GM12801 (cell line): Measurements from ENCODE around the gene VPS51.

Source experiments
- CTCF ChIP-seq: IDR thresholded peaks from one replicate; pipeline ENCODE4 v1.5.1; 2011; ENCODE audit warnings: control low read depth; ENCODE audit not compliant: insufficient read length; ENCODE audit errors: extremely low read depth

Gene VPS51

DNA sequence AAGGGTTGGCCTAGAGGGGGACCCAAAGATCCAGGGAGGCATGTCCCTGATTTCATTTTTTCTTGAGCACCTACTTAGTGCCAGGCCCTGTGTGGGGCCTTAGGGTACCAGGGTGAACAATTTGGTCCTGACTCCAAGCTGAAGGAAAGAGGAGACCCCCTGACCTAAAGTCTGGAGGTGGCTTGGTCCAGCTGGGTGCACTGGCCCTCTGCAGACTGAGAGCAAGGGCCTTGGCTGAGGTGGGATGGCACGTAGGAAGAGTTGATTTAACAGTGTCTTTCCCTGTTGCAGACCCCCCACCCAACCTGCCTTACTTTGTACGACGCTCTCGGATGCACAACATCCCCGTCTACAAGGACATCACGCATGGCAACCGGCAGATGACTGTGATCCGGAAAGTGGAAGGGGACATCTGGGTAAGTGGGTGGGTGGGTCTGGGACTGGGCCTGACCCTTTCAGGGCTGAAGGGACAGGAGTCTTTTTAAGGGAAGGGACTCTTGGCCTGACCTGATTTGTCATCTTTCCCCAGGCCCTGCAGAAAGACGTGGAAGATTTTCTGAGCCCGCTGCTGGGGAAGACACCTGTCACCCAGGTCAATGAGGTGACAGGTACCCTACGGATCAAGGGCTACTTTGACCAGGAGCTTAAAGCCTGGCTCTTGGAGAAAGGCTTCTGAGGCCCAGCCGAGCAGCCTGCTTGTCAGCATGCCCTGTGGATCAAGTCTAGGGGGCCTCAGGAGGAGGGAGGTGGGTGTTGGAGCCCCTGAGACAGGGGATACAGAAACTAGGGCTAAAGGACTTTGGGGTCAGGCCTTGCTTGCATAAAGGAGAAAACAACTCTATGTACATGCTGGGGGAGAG, 29.4 kb downstream of the VPS51 start:
- no peak for TF ChIP-seq CTCF

GRCh38 chr11:65126624-65127274, 30.7 kb downstream of the VPS51 start:
- no peak for TF ChIP-seq CTCF

- no peak for TF ChIP-seq CTCF
Observed at GRCh38 chr11:65127473-65128181, 31.6 kb downstream of the VPS51 start.

DNA sequence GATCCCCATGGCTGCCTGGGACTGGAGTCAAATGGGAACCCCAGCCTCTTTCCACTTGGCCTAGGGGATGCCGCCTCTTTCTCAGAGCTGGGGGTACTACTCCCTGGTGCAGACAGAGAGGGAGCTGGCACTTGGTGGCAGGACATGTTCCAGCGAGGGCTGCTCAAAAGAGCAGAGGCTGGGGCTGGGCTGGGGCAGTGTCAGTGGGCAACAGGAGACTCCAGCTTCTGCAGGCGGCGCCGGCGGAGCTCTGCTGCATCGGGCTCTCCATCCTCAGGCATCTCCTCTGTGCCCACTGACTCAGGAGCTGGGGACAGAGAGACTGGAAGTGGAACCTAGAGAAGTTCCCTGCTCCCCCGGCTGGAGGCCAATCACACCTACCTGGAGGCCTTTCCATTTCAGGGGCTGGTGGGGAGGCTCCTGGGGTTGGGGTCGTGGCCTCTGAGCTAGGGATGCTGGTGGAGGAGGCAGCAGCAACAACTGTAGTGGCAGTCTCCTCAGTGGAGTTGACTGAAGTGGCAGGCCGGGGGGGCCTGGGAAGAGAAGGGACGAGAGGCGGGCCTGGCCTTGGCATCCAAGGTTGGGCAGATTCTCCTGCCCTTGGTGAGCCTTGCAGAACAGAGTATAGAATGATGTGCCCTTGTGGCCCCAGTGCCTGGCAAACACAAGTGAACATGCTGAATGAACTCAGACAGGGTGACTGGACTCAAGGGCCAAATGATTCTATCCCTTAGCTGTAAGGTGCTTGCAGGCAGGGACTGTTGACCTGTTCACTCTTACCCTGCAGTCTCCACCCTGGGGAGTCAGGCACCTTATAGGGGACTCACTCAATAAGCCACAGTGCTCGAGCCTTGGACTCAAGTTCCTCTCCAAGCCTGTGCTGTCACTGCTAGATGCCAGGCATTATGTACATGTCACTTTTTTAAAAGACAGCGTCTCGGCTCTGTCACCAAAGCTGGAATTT, 32.5 kb downstream of the VPS51 start:
- TF ChIP-seq CTCF: no peak

- no peak for TF ChIP-seq CTCF
Observed at GRCh38 chr11:65129649-65130441, 33.8 kb downstream of the VPS51 start.

DNA sequence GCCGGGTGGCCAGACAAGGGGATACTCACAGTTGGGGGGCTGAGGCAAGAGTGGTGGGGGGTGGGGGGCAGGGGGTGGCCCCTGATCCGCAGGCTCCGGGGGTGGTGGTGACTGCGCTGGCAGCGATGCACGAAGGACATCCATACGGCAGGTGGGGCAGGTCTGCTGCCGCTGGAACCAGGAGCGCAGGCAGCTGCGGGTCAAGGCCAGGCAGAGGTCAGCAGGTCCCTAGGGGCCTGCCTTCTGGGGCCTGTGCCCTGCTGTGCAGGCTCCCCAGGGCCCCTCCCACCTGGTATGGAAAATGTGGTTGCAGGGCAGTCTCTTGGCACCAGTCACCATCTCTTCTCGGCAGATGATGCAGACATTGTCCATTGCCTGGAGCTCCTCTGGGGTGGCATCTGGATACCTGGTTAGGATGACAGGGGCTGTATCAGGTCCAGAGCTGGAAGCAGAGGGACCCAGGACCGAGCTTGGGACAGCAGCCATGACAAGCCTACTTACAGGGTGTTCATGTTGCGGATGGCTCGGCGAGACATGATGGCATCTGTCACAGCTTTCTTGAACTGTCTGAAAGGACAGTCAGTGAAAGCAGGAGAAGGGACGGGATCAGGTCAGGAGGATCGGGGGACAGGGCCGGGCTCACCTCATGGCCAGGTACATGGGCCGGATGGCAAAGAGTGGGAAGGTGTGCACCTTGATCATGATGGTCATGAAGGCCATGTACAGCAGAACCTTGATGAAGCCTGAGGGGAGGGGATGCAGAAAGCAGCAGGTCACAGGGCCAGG, 34.8 kb downstream of the VPS51 start:
- no peak for TF ChIP-seq CTCF
